HepG2 (cell line): ENCODE results near the gene CARD9. TPM values are rescaled to one million over a fixed set of nuclear protein-coding genes. Genes with fewer than 3 reads are reported as not detected.

ENCODE experiments used
- AFF4 ChIP-seq: sonication (generic); formaldehyde crosslinking; IDR thresholded peaks from 2 replicates; pipeline ENCODE4 v1.4.0; 2020; ENCODE audit warnings: missing genetic modification reagents
- AHR ChIP-seq: IDR thresholded peaks from 2 replicates; pipeline ENCODE4 v1.6.1; 2018; ENCODE audit warnings: missing genetic modification reagents, missing compliant biosample characterization
- CEBPB ChIP-seq: IDR thresholded peaks from 2 replicates; pipeline ENCODE4 v1.6.1; 2011; ENCODE audit warnings: low read depth, low read length, improper control_type of control experiment, borderline replicate concordance
- CSRNP1 ChIP-seq: sonication (generic); formaldehyde crosslinking; IDR thresholded peaks from 2 replicates; pipeline ENCODE4 v1.8.1; 2023; ENCODE audit warnings: mild to moderate bottlenecking, missing genetic modification reagents
- FOXA1 ChIP-seq, 2 experiments: fragments of 450-650 bp in 1 of 2; sonication (generic) in 1 of 2; formaldehyde crosslinking in 1 of 2; IDR thresholded peaks; 2 replicates each; pipeline versions ENCODE4 v1.4.0 to v1.6.1; 2016 to 2020; ENCODE audit warnings: missing genetic modification reagents in 1 of 2
- MAX ChIP-seq: IDR thresholded peaks from 2 replicates; pipeline ENCODE4 v1.6.1; 2012; ENCODE audit warnings: inconsistent platforms
- NCOR1 ChIP-seq: fragments of 200-600 bp; sonication (generic); IDR thresholded peaks from 2 replicates; pipeline ENCODE4 v1.7.0; 2017; ENCODE audit warnings: antibody characterized with exemption, low read length, borderline replicate concordance
- NFAT5 ChIP-seq: sonication (generic); formaldehyde crosslinking; IDR thresholded peaks from 2 replicates; pipeline ENCODE4 v1.4.0; 2020; ENCODE audit warnings: missing genetic modification reagents
- SAP130 ChIP-seq: IDR thresholded peaks from 2 replicates; pipeline ENCODE4 v1.6.1; 2016; ENCODE audit warnings: low read depth
- SMARCC2 ChIP-seq: fragments of 450-650 bp; IDR thresholded peaks from 2 replicates; pipeline ENCODE4 v1.6.1; 2017; ENCODE audit warnings: antibody characterized with exemption, mild to moderate bottlenecking
- SP5 ChIP-seq: IDR thresholded peaks from 2 replicates; pipeline ENCODE4 v1.6.1; 2016; ENCODE audit warnings: low read depth, borderline replicate concordance
- TBP ChIP-seq: sonication (generic); formaldehyde crosslinking; IDR thresholded peaks from 2 replicates; pipeline ENCODE4 v1.5.0; 2020; ENCODE audit warnings: missing genetic modification reagents
- TFAP4 ChIP-seq: sonication (generic); IDR thresholded peaks from 2 replicates; pipeline ENCODE4 v1.6.1; 2016; ENCODE audit warnings: low read depth, borderline replicate concordance
- XRCC5 ChIP-seq: fragments of 200-400 bp; formaldehyde crosslinking; optimal IDR thresholded peaks from 2 replicates; pipeline ENCODE3; 2017; ENCODE audit warnings: mild to moderate bottlenecking, low read length
- ZFP37 ChIP-seq: sonication (generic); formaldehyde crosslinking; IDR thresholded peaks from 2 replicates; pipeline ENCODE4 v1.4.0; 2020; ENCODE audit warnings: missing genetic modification reagents, borderline replicate concordance
- ZFP82 ChIP-seq: sonication (generic); formaldehyde crosslinking; IDR thresholded peaks from 2 replicates; pipeline ENCODE4 v1.5.1; 2020; ENCODE audit warnings: mild to moderate bottlenecking, missing genetic modification reagents, borderline replicate concordance
- ZFX ChIP-seq: sonication (generic); formaldehyde crosslinking; IDR thresholded peaks from 2 replicates; pipeline ENCODE4 v1.4.0; 2020; ENCODE audit warnings: mild to moderate bottlenecking, low read depth, missing genetic modification reagents, moderate library complexity
- ZNF589 ChIP-seq: sonication (generic); formaldehyde crosslinking; conservative IDR thresholded peaks from 2 replicates; pipeline ENCODE4 v1.8.0; 2022; ENCODE audit warnings: mild to moderate bottlenecking, moderate library complexity, missing genetic modification reagents
- ZSCAN22 ChIP-seq: sonication (generic); formaldehyde crosslinking; IDR thresholded peaks from 2 replicates; pipeline ENCODE4 v1.4.0; 2020; ENCODE audit warnings: mild to moderate bottlenecking, missing genetic modification reagents
- polyA plus RNA-seq, 8 experiments: library from polyadenylated mRNA; depleted of rRNA in 3 of 8; stranded (reverse) in 7 of 8; unstranded in 1 of 8; fragments of >200 nt; fragmentation: Illumina TruSeq in 4 of 8; extraction: Trizol in 4 of 8; gene quantifications; 2 replicates each; pipeline versions ENCODE4 v1.2.1 to v1.2.3, GENCODE V29; 2011 to 2016; ENCODE audit warnings: low read depth in 4 of 8, missing spikeins in 1 of 8, mixed read lengths in 1 of 8; ENCODE audit not compliant: insufficient read depth in 1 of 8
- total RNA-seq, 5 experiments: library from RNA; depleted of rRNA; stranded (reverse); fragments of >200 nt; fragmentation: Illumina TruSeq; extraction: Trizol; gene quantifications; 2 replicates each; pipeline ENCODE4 v1.2.3, GENCODE V29; 2016; ENCODE audit warnings: low read depth in 1 of 5

Gene CARD9
- total and polyA plus RNA-seq, 2 of the 13 experiments (the other 11 are each of a cell fraction or from before 2014, with no cell fraction given), result 3.3 to 7.4 TPM

- TF ChIP-seq NFAT5 (CRISPR knock-in tag), result no peak
- TF ChIP-seq CSRNP1 (CRISPR knock-in tag), result 0 out of 2 replicates have a peak, but pooled peaks have one; percentile 28
- TF ChIP-seq MAX, result 0 out of 2 replicates have a peak, but pooled peaks have one; percentile 45
- no peak for TF ChIP-seq AFF4
- TF ChIP-seq TFAP4, result no peak
- TF ChIP-seq FOXA1 (IDR thresholded peaks at IDR 0.05), result no peak
- TF ChIP-seq FOXA1 (CRISPR knock-in tag; IDR thresholded peaks at IDR 0.05), result peak; percentile 40; the same call in 1 of the 2 replicates
- TF ChIP-seq XRCC5, result peak; percentile 17
- TF ChIP-seq AHR, result no peak
- no peak for TF ChIP-seq ZFP82
- no peak for TF ChIP-seq SMARCC2
- no peak for TF ChIP-seq ZSCAN22 (CRISPR knock-in tag)
- no peak for TF ChIP-seq ZFP37 (CRISPR knock-in tag)
- TF ChIP-seq TBP (CRISPR knock-in tag), result no peak
- TF ChIP-seq ZFX, result peak; percentile 25; the same call in 1 of the 2 replicates
- peak; percentile 60 for TF ChIP-seq SAP130 (CRISPR knock-in tag)
- TF ChIP-seq CEBPB, result no peak
- 0 out of 2 replicates have a peak, but pooled peaks have one; percentile 29 for TF ChIP-seq SP5 (CRISPR knock-in tag)
- TF ChIP-seq NCOR1, result no peak
- TF ChIP-seq ZNF589 (CRISPR knock-in tag), result no peak
These were observed 20.8 kb downstream of the CARD9 start (continued) for GRCh38 chr9:136352682-136353081.
